ENCODE data around the gene BEND5. TPM values are rescaled to one million over a fixed set of nuclear protein-coding genes. Genes with fewer than 3 reads are reported as not detected.

Gene BEND5
- total RNA-seq, 1 experiment from 2014 or later: not detected

GRCh38 chr1:48807554-48808260 is 31.0 kb upstream of the BEND5 start:
- no peak overlapping the region for H3K27ac ChIP-seq
- no peaks in the 10 kb centered on the region for H3K27me3 ChIP-seq (ENCODE audit: insufficient read depth, low read depth)
- ChIA-PET CTCF (no interaction called here), POLR2A (ENCODE audit: unreplicated experiment) (no interaction called here)
- no peaks in the 10 kb centered on the region for H3K79me2 ChIP-seq (ENCODE audit: low read depth)
- no peaks in the 10 kb centered on the region for H3K9me3 ChIP-seq (ENCODE audit: insufficient read depth, low read depth)
- intact Hi-C loops (cut with micrococcal nuclease; ENCODE audit: unreplicated experiment): no loop called here
- no peaks in the 10 kb centered on the region for H4K20me1 ChIP-seq (ENCODE audit: insufficient read depth)
- H3K9me2 ChIP-seq (ENCODE audit: insufficient read depth): no peaks in the 10 kb centered on the region
- H3K4me2 ChIP-seq: no peak overlapping the region
- TF ChIP-seq, protein P1, sequence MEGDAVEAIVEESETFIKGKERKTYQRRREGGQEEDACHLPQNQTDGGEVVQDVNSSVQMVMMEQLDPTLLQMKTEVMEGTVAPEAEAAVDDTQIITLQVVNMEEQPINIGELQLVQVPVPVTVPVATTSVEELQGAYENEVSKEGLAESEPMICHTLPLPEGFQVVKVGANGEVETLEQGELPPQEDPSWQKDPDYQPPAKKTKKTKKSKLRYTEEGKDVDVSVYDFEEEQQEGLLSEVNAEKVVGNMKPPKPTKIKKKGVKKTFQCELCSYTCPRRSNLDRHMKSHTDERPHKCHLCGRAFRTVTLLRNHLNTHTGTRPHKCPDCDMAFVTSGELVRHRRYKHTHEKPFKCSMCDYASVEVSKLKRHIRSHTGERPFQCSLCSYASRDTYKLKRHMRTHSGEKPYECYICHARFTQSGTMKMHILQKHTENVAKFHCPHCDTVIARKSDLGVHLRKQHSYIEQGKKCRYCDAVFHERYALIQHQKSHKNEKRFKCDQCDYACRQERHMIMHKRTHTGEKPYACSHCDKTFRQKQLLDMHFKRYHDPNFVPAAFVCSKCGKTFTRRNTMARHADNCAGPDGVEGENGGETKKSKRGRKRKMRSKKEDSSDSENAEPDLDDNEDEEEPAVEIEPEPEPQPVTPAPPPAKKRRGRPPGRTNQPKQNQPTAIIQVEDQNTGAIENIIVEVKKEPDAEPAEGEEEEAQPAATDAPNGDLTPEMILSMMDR (conservative IDR thresholded peaks at IDR 0.05): no peak
- no peak for TF ChIP-seq EZH2 (IDR thresholded peaks at IDR 0.05; ENCODE audit: low read depth)
- DNase-seq: no peak
- no peak overlapping the region for H2AFZ ChIP-seq
- H3K4me1 ChIP-seq (replicated peaks; ENCODE audit: insufficient read depth): no peaks in the 10 kb centered on the region
- no peak overlapping the region for H3K4me3 ChIP-seq
- no peaks in the 10 kb centered on the region for H3F3A ChIP-seq (ENCODE audit: insufficient read depth, low read depth)
- no peaks in the 10 kb centered on the region for H3K36me3 ChIP-seq (ENCODE audit: low read depth)
- no TSS peak for BruUV-seq (replicated peaks)

GRCh38 chr1:48803474-48803873 is 26.8 kb upstream of the BEND5 start:
- Histone ChIP-seq H3K27ac (no peak overlapping the region), H3K9me3 (ENCODE audit: insufficient read depth, low read depth) (no peaks in the 10 kb centered on the region), H3K4me3 (no peak overlapping the region), H4K20me1 (ENCODE audit: insufficient read depth) (no peaks in the 10 kb centered on the region), H3K4me1 (replicated peaks; ENCODE audit: insufficient read depth) (no peaks in the 10 kb centered on the region), H3K4me2 (no peak overlapping the region), H2AFZ (no peak overlapping the region), H3K27me3 (ENCODE audit: insufficient read depth, low read depth) (no peaks in the 10 kb centered on the region), H3K9me2 (ENCODE audit: insufficient read depth) (no peaks in the 10 kb centered on the region), H3F3A (ENCODE audit: insufficient read depth, low read depth) (no peaks in the 10 kb centered on the region), H3K36me3 (ENCODE audit: low read depth) (no peaks in the 10 kb centered on the region), H3K79me2 (ENCODE audit: low read depth) (no peaks in the 10 kb centered on the region)
- BruUV-seq (replicated peaks): no TSS peak
- DNase-seq: no peak
- intact Hi-C loops (cut with micrococcal nuclease; ENCODE audit: unreplicated experiment): no loop called here
- POLR2A ChIA-PET (ENCODE audit: unreplicated experiment): no interaction called here
- CTCF ChIA-PET: no interaction called here
- no peak for TF ChIP-seq EZH2 (IDR thresholded peaks at IDR 0.05; ENCODE audit: low read depth)
- TF ChIP-seq, protein P1 (conservative IDR thresholded peaks at IDR 0.05): no peak

GRCh38 chr1:48794816-48795215 is 18.1 kb upstream of the BEND5 start:
- H3K36me3 ChIP-seq (ENCODE audit: low read depth): no peaks in the 10 kb centered on the region
- intact Hi-C loops (cut with micrococcal nuclease; ENCODE audit: unreplicated experiment): no loop called here
- no peaks in the 10 kb centered on the region for H4K20me1 ChIP-seq (ENCODE audit: insufficient read depth)
- no peaks in the 10 kb centered on the region for H3F3A ChIP-seq (ENCODE audit: insufficient read depth, low read depth)
- no peaks in the 10 kb centered on the region for H3K9me3 ChIP-seq (ENCODE audit: insufficient read depth, low read depth)
- no peak overlapping the region for H3K4me3 ChIP-seq
- ChIA-PET POLR2A (ENCODE audit: unreplicated experiment) (no interaction called here), CTCF (no interaction called here)
- H3K9me2 ChIP-seq (ENCODE audit: insufficient read depth): no peaks in the 10 kb centered on the region
- H2AFZ ChIP-seq: no peak overlapping the region
- H3K4me2 ChIP-seq: no peak overlapping the region
- H3K27ac ChIP-seq: no peak overlapping the region
- no TSS peak for BruUV-seq (replicated peaks)
- TF ChIP-seq, protein P1 (conservative IDR thresholded peaks at IDR 0.05): no peak
- no peak for TF ChIP-seq EZH2 (IDR thresholded peaks at IDR 0.05; ENCODE audit: low read depth)
- no peaks in the 10 kb centered on the region for H3K4me1 ChIP-seq (replicated peaks; ENCODE audit: insufficient read depth)
- no peak for DNase-seq
- H3K27me3 ChIP-seq (ENCODE audit: insufficient read depth, low read depth): no peaks in the 10 kb centered on the region
- no peaks in the 10 kb centered on the region for H3K79me2 ChIP-seq (ENCODE audit: low read depth)

Measured in PC-9 (cell line).